ENCODE results near the gene PLEKHA7.
"Not testable (repeated sequence)": the region's sequence is repeated elsewhere in the genome, so short reads cannot be mapped to it uniquely, and the experiment has no call there.

PLEKHA7 gene

GRCh38 chr11:16938061-16938460 lies 76.2 kb downstream of the PLEKHA7 start:
- no peak for DNase-seq

- no peak for DNase-seq
These were observed 77.6 kb downstream of the PLEKHA7 start for GRCh38 chr11:16936643-16937042.

- no peak for DNase-seq
These were observed 78.5 kb downstream of the PLEKHA7 start for GRCh38 chr11:16935518-16936302.

- DNase-seq = peak in 1 of 14 donors; percentile 23
These were observed 80.2 kb downstream of the PLEKHA7 start for GRCh38 chr11:16933756-16934603.

- DNase-seq = peak in 5 of 14 donors; percentile 5 to 24 (median 10)
These were observed 80.9 kb downstream of the PLEKHA7 start for GRCh38 chr11:16933291-16933690.

- no peak for DNase-seq
These were observed 86.2 kb downstream of the PLEKHA7 start for GRCh38 chr11:16928044-16928443.

GRCh38 chr11:16926883-16927626 lies 87.2 kb downstream of the PLEKHA7 start:
- no peak for DNase-seq

GRCh38 chr11:16925561-16926065 lies 88.6 kb downstream of the PLEKHA7 start:
- peak in 2 of 14 donors; percentile 27 to 38 for DNase-seq

- peak in 6 of 14 donors; percentile 6 to 38 (median 23) for DNase-seq
These were observed 89.2 kb downstream of the PLEKHA7 start for GRCh38 chr11:16924826-16925560.

GRCh38 chr11:16924462-16924825 lies 89.8 kb downstream of the PLEKHA7 start:
- no peak for DNase-seq

GRCh38 chr11:16923987-16924386 lies 90.2 kb downstream of the PLEKHA7 start:
- no peak for DNase-seq

- DNase-seq = no peak
These were observed 92.5 kb downstream of the PLEKHA7 start for GRCh38 chr11:16921668-16922067.

GRCh38 chr11:16921019-16921418 lies 93.2 kb downstream of the PLEKHA7 start:
- no peak for DNase-seq

GRCh38 chr11:16920559-16920958 lies 93.7 kb downstream of the PLEKHA7 start:
- DNase-seq = no peak

GRCh38 chr11:16918543-16919182 lies 95.6 kb downstream of the PLEKHA7 start:
- DNase-seq = not testable (repeated sequence)

- DNase-seq = no peak
These were observed 96.3 kb downstream of the PLEKHA7 start for GRCh38 chr11:16917941-16918340.

- no peak for DNase-seq
These were observed 101.5 kb downstream of the PLEKHA7 start for GRCh38 chr11:16912692-16913111.

- no peak for DNase-seq
These were observed 102.6 kb downstream of the PLEKHA7 start for GRCh38 chr11:16911658-16912057.

GRCh38 chr11:16911186-16911585 lies 103.0 kb downstream of the PLEKHA7 start:
- DNase-seq = no peak

- no peak for DNase-seq
These were observed 104.7 kb downstream of the PLEKHA7 start for GRCh38 chr11:16909359-16910035.

- DNase-seq = no peak
These were observed 108.8 kb downstream of the PLEKHA7 start for GRCh38 chr11:16905375-16905774.
